ENCODE measurements around the gene MYRIP.
"Not testable (repeated sequence)": the region's sequence is repeated elsewhere in the genome, so short reads cannot be mapped to it uniquely, and the experiment has no call there.

MYRIP gene

GRCh38 chr3:40247714-40248454 lies 438.5 kb downstream of the MYRIP start:
- no peak for DNase-seq

GRCh38 chr3:40248591-40248990 lies 439.2 kb downstream of the MYRIP start:
- no peak for DNase-seq

- DNase-seq: no peak
Observed at GRCh38 chr3:40249168-40249567, 439.8 kb downstream of the MYRIP start.

GRCh38 chr3:40254491-40254890 lies 445.1 kb downstream of the MYRIP start:
- no peak for DNase-seq

GRCh38 chr3:40254891-40255290 lies 445.5 kb downstream of the MYRIP start:
- DNase-seq: no peak

- no peak for DNase-seq
Observed at GRCh38 chr3:40255532-40255931, 446.1 kb downstream of the MYRIP start.

- no peak for DNase-seq
Observed at GRCh38 chr3:40258064-40258463, 448.7 kb downstream of the MYRIP start.

- no peak for DNase-seq
Observed at GRCh38 chr3:40258555-40258954, 449.1 kb downstream of the MYRIP start.

- DNase-seq: no peak
Observed at GRCh38 chr3:40262331-40262730, 452.9 kb downstream of the MYRIP start.

- no peak for DNase-seq
Observed at GRCh38 chr3:40264451-40264850, 455.0 kb downstream of the MYRIP start.

GRCh38 chr3:40265181-40265580 lies 455.8 kb downstream of the MYRIP start:
- DNase-seq: no peak

GRCh38 chr3:40267937-40268724 lies 458.7 kb downstream of the MYRIP start:
- no peak for DNase-seq

- DNase-seq: no peak
Observed at GRCh38 chr3:40268802-40269524, 459.6 kb downstream of the MYRIP start.

- DNase-seq: no peak
Observed at GRCh38 chr3:40278791-40279190, 469.4 kb downstream of the MYRIP start.

- no peak for DNase-seq
Observed at GRCh38 chr3:40281995-40282394, 472.6 kb downstream of the MYRIP start.

- DNase-seq: not testable (repeated sequence)
Observed at GRCh38 chr3:40283057-40283456, 473.6 kb downstream of the MYRIP start.

GRCh38 chr3:40287248-40287647 lies 477.8 kb downstream of the MYRIP start:
- DNase-seq: no peak

- DNase-seq: no peak
Observed at GRCh38 chr3:40290396-40290795, 481.0 kb downstream of the MYRIP start.

- no peak for DNase-seq
Observed at GRCh38 chr3:40291471-40291870, 482.1 kb downstream of the MYRIP start.

- DNase-seq: no peak
Observed at GRCh38 chr3:40292637-40293349, 483.4 kb downstream of the MYRIP start.

- DNase-seq: no peak
Observed at GRCh38 chr3:40294434-40294833, 485.0 kb downstream of the MYRIP start.

GRCh38 chr3:40298075-40298474 lies 488.7 kb downstream of the MYRIP start:
- no peak for DNase-seq

- DNase-seq: no peak
Observed at GRCh38 chr3:40299130-40299720, 489.8 kb downstream of the MYRIP start.

All from activated CD4-positive, alpha-beta T cell treated with anti-CD3 and anti-CD28 coated beads, Interleukin-2, amount 50 U/mL, for 1 hour (primary cell).